ENCODE measurements around the gene OSBPL2.

Gene OSBPL2

GRCh38 chr20:62334881-62335280 lies 96.6 kb downstream of the OSBPL2 start:
- in situ Hi-C loops (cut with MboI; ENCODE audit: low sequenced_read_pairs) = no loop called here

GRCh38 chr20:62335532-62335931 lies 97.2 kb downstream of the OSBPL2 start:
- in situ Hi-C loops (cut with MboI; ENCODE audit: low sequenced_read_pairs) = no loop called here

GRCh38 chr20:62336329-62336728 lies 98.0 kb downstream of the OSBPL2 start:
- in situ Hi-C loops (cut with MboI; ENCODE audit: low sequenced_read_pairs) = no loop called here

- in situ Hi-C loops (cut with MboI; ENCODE audit: low sequenced_read_pairs) = no loop called here
Measured at GRCh38 chr20:62336775-62337557, 98.6 kb downstream of the OSBPL2 start.

GRCh38 chr20:62337558-62338293 lies 99.4 kb downstream of the OSBPL2 start:
- in situ Hi-C loops (cut with MboI; ENCODE audit: low sequenced_read_pairs) = no loop called here

GRCh38 chr20:62338294-62338620 lies 99.9 kb downstream of the OSBPL2 start:
- in situ Hi-C loops (cut with MboI; ENCODE audit: low sequenced_read_pairs) = no loop called here

- in situ Hi-C loops (cut with MboI; ENCODE audit: low sequenced_read_pairs) = no loop called here
Measured at GRCh38 chr20:62339647-62340062, 101.3 kb downstream of the OSBPL2 start.

GRCh38 chr20:62342910-62343309 lies 104.6 kb downstream of the OSBPL2 start:
- in situ Hi-C loops (cut with MboI; ENCODE audit: low sequenced_read_pairs) = no loop called here

GRCh38 chr20:62344092-62344491 lies 105.8 kb downstream of the OSBPL2 start:
- in situ Hi-C loops (cut with MboI; ENCODE audit: low sequenced_read_pairs) = no loop called here

GRCh38 chr20:62344782-62345181 lies 106.5 kb downstream of the OSBPL2 start:
- in situ Hi-C loops (cut with MboI; ENCODE audit: low sequenced_read_pairs) = no loop called here

Data from hTERT RPE-1 (cell line).